HG03460 (cell line): ENCODE results near the gene MYH10.

ENCODE experiments used
- ATAC-seq: cut with Tn5 transposase; IDR thresholded peaks from one replicate; pipeline ENCODE4 v1.9.1; 2021; ENCODE audit not compliant: unreplicated experiment

Gene MYH10

DNA sequence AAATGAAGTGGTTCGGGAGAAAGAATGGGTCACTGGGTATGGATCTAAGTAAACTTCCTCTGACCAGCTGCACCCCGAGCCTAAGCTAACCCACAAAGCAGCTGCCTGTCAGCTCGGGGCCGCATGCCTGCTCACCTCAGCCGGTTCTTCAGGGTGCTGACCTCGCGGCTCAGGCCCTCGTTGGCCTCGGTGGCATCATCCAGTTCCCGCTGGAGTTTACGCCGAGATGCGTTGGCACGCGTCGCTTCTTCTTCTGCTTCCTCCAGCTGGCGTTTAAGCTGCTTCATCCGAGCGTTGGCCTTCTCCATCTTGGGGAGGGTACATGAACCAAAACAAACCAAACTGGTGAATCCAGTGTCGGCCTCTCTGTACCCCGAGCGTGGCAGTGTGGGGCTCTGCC is 153.8 kb downstream of the MYH10 start:
- ATAC-seq = no peak

DNA sequence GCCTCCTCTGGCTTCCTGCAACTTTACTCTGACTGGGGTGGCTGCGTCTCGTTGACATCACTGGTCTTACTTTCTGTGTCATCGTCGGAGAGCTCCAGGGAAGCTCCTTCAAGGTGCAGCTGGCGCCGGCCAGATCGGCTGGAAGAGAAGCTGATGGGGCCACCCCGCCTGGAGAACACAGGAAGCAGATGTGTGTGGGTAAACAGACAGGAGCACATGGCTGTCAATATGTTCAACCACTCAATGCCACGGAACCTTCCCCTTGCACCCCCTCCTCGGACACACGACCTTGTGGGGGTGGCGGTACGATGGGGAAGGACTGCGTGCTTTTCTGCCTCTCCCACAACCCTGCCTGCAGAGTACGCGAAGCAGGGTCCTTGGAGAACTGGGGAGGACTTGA is 154.7 kb downstream of the MYH10 start:
- ATAC-seq = no peak

DNA sequence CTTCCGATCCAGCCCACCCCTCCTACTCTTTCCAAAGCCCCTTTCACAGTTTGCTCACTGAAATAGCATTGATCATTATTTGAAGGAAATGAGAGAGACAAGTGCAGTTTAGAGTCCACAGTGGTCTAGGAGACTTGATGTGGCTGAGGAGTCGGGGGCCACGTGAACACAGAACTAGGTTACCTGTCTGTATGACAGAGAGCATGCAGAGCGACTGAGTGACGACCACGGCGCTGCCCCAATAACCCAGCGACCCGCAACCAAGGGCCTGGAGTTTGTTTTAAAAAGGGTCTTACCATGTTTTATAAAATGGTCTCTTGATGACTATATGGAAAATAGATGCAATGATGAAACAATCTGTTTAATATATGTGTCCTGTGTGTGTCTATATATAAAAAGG is 155.3 kb downstream of the MYH10 start:
- no peak for ATAC-seq

DNA sequence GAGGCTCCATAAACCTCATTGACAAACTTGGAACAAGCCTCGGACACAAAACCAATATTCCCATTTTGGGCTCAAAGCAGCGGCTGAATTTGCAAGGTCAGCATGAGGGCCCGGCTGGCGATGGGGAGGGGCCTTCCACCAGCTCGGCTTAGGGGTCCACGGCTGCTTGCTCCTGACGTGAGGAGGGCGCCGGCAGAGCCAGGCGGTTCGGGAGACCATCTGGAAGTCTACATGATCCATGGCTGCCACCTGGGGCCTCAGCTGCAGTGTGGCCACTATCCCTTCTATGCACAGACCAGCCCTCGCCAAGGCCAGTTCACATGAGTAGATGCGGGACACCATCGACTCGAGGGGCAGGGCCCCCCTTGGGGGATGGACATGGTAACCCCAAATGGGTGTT is 155.7 kb downstream of the MYH10 start:
- no peak for ATAC-seq

DNA sequence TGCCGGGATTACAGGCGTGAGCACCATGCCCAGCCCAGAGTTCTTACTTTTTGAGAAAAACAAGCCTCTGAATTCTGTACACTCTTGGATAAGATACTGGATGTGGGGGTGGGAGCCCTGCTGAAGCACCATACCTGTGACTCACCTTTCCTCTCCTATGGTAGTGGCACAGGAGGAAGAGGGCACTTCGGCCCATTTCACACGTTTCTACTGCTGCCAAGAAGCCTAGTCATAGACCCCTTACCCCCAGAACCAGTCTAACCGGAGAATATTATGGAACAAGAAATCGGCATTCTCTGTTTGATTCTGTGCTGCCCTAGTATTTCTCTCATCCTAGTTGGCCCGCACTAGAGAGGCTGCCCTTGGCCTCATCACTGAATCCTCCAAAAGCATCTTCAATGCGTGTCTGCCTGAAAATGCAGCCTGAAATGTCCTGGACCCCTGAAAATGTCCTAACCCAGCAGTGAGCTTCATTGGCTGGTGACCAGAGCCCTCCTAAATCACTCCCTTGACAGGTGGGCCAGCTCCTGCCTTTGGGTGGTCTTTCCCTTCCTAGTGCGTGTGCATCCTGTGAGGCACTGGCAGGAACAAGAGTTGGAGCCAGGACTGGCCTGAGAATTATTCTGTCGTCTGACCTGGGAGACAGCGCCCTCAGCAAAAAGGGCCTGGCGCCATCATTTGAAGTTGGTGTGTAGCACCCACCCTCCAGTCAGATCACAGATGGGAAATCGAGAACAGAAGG is 156.9 kb downstream of the MYH10 start:
- no peak for ATAC-seq

DNA sequence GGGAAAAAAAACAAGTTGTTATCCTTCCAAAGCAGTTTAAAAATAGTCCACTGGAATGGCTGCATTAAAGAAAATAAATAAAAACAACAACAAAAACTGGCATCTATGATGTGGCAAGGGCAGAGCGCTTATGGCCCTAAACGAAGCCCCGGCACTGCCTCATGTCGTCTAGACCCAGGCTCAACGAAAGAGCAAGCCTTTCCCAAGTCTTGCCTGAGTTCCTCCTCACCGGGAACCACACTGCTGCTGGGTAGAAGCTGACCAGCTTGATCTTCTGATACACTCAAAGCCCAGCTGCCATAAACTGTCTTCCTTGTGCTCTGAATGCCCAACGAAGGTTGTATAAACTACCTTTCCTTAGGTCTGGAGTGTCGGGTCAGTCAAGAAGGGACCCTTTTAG is 157.9 kb downstream of the MYH10 start:
- no peak for ATAC-seq

DNA sequence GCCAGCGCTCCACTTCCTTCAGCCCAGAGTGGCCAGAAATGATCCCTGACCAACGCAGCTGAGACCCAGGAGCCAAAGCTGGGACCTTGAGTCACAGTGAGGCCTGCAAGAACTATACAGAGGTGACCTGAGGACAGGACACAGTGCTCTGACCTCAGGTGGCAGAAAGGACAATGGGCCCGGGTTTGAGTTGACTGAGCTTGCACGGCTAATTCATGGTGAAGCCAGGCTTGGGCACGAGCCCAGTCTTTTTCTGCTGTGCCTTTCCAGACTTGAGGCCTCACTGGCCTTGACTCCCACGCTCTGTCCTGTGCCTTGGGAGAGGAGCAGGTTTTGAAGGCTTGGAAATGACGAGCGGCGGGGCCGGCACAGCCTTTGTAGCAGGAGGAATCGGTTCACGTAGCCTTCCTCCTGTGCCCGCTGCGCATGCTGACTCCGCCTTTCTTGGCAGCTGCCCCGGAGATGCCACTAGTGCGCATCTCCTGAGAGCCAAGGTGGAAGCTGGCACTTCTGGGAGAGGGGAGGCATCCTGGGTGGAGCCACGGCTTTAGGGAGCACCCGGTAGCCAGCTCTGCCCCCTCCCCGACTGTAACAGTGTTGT is 160.0 kb downstream of the MYH10 start:
- ATAC-seq = no peak

DNA sequence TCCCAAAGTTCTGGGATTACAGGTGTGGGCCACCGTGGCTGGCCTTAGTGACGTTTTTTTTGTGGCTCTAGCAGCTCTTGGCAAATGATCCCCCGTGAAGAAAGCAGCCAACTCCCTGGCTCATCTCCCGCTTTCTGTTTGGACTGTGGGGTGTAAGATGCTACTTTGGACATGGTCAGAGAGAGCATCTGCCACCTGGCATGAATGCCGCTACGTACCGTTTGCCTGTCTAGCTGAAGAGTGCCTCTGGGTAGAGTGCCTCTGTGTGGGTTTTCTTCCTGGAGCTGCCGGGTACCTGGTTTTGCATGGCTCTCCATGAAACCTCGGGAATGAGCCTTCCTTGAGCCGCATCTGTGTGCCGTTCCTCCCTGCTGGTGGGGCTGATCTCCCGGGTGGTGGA is 160.6 kb downstream of the MYH10 start:
- no peak for ATAC-seq

DNA sequence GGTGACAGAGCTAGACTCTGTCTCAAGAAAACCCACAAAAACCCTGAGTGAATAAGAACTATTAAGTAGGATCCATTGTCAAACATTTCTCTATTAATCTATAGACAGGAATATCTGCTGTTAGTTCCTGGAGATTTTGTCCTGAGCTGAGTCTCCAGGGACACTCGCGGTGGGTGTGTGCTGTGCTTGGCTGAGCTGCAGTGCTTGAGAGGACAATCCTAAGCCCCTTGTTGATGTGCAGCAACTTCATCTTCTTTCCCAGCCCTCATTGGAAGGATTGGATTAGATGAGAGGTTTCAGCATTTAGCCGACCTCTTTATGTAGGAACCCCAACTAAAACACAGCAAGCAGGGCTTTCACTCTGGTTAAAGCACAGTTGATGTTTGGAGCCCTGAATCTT is 161.5 kb downstream of the MYH10 start:
- ATAC-seq = no peak

DNA sequence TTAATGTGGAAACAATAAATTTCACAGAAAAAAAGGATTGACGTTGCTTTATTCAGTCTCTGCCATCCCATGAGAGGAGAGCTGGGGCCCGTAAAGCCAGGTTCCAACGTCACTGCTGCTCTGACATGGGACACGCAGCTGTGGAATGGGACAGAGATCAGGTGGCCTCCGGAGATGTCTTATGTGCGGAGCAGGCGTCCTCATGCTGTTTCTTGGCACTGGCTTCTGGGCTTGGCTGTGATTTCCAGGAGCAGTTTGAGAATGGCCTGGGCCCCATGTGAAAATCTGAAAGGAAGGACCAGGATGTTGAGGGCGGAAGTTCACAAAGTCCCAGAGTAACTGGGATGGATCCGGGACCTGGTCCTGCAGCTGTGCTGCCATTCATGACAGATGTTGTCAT is 162.4 kb downstream of the MYH10 start:
- no peak for ATAC-seq

DNA sequence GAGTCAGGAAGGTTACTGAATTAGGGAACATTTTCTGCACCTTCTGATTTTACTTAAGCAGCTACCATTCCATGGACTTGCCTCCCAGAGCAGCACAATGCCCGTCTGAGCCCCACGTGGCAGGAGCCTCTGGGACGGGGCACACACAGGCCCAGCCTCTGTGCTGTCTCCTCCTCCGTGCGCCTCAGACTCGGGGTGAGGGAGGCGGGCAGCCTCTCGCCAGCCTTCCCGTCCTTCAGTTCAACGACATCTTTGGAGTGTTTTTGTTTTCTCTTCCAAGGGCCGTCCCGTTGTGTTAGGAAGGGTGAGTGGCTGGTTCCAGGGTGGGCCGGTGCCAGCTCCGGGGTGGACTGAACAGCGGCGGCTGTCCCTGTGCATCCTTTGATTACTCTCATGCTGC is 163.0 kb downstream of the MYH10 start:
- ATAC-seq = no peak

DNA sequence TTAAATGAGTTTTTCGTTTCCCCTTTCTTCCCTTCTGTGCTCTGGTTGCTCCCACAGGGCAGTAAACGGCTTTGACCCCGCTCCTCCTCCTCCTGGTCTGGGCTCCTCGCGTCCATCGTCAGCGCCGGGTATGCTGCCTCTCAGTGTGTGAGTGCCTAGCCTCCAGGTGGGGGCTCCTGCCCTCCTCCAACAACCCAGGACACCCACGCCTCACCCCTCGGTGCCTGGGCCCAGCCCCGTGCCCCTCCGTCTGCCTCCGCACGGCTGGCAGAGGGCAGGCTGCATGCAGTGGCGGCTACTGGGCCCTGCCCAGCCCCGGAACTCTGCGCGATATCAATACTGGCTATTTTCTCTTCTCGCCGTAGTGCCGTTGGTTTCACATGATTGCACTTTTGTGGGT is 163.7 kb downstream of the MYH10 start:
- ATAC-seq = no peak

DNA sequence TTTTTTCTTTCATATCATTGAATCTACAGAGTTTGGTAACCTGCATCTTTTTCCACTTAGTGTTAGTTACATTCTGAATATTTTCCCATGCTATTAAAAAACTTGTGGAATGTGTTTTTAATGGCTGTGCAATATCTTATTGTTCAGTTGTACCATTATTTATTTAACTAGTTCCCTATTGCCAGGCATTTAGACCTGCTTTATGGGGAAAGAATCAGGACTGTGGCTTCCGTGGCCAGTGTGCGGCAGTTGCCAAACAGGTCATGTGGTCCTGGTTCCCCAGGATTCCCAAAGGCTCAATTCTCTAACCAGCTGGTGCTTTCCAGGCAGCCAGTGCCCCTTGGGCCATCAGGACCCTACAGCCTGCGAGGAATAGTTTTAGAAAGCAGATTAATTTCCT is 164.1 kb downstream of the MYH10 start:
- no peak for ATAC-seq

DNA sequence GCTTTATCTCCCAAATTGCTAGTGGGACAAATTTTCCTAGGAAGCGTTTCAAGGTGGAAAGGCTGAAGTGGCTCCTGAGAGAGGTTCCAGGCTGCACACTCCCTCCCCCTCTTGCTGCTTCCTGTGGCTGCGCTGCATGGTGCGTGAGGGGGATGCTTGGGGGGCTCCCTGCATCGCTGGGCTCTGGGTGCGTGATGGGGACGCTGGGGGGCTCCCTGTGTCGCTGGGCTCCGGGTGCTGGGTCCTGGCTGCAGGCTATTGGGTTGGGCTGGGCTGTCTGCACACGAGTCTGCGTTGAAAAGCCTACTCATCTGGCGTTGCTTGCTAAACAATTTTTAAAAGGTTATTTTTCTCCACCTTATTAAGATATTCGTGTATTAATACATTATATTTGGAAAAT is 164.8 kb downstream of the MYH10 start:
- no peak for ATAC-seq

DNA sequence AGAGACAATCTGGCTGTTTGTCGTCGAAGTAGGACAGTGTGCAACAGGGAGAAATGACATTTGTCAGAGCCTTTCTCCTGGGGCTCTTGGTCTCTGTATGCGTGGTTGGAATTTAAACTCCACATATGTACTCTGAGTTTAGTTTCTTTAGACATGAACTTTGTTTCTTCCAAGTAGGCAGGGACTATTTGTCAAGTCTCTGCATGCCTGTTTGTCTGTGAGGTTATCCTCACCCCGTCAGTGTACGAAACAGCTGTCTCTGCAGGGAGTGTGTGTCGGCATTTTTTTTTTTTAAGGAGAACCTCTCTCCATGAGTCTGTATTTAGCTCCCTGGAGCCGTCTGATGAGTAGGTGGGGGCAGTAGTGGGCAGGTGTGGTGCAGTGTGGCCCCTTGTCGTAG is 165.2 kb downstream of the MYH10 start:
- ATAC-seq = no peak

DNA sequence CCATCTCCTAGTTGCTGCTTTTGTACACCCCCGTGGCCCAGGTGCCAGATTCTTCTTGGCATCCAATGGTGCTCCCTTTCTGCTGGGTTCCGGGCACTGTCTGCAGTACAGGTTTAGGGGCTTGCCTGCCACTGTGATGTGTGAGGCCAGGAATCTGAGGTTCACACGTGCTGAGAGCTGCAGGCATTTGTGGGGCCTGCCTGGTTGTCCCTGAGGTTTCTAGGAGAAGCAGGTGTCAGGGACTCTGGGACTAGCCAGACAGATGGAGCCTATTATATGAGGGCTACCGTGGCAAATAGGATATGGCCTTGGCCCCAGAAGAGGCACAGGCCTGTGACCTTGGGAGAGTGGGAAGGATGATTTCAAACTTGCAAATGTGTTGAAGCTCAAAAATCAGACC is 165.6 kb downstream of the MYH10 start:
- no peak for ATAC-seq

DNA sequence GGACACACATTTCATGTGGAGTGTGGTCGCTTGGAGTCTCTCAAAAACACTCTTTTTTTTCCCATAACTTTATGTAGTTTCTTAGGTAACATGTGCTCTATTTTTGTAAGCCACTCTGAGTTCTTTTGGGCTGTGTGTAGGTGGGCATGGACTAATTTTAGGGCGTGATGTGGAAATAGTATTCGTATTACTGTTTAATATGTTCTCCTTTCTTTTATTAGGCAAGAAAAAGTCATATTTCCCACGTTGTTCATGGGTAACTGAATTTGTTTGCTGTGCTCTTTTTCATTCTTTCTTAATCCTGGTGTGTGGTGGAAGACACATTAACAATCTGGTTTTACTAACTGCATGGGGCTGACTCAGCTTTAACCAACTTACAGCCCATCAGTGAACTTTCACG is 167.4 kb downstream of the MYH10 start:
- ATAC-seq = no peak

DNA sequence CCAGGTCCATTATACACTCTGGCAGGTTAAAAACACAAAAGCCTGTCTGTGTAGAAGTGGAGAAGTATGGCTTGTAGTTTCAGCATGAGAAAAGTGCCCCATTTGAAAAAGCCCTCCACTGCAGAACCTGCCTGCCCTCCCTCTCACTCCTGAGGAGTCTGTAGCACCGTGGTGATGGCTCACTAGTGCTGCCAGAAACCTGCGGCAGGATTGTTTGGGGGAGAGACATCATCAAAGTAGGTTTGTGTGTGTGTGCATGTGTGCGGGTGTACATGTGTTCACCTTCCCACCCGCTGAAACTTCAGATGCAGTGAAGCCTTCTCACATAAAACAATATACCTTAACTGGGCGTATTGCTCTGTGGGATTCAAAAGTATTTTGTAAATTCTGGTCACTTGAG is 168.0 kb downstream of the MYH10 start:
- ATAC-seq = no peak

DNA sequence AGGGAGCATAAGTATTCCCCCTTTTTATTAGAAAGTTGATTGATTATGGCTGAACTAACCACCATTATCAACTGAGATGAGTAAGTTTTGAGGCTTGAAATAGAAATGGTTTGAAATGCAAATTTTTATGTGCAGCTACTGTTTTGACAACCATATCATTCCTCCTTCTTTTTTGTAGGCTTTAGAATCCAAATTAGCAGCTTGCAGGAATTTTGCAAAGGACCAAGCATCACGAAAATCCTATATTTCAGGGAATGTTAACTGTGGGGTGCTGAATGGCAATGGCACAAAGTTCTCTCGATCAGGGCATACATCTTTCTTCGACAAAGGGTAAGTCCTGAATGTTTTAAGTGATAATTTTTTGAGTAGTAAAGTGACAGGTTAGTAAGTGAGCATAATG is 170.7 kb downstream of the MYH10 start:
- no peak for ATAC-seq

DNA sequence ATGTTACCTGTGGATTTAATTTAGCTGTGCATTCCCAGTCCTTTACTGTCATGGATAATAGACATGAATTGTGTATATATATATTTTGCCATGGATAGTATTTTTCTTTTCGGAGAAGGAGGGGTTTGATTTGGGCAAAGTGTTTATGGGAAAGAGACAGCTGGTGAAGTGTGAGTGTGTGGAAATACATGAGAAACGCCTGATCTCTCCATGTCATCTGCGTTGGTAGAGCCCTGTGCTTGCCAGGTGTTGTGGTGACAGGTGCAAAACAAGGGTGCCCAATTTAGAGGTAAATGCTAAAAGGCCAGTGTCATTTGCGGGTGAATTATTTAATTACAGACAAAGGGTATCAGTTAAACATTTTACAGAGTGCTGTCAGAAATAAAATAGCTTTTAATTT is 171.4 kb downstream of the MYH10 start:
- no peak for ATAC-seq

DNA sequence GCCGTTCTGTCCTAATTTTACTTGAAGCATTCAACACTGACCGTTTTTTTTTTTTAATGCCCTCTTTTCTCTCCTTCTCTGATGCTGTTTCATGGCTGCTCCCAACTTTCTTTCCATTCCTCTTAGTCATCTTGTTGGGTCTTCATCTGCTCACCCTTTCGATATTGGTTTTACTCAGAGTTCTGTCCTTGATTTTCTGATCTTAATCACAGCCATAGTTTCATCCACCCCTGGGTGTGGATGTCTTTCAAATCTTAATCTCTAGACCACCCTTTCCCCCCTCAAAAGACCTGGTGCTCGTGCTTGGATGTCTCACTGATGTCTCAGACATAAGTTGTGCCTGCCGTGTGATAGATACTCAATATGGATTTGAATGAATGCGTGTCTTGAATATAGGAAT is 172.4 kb downstream of the MYH10 start:
- no peak for ATAC-seq

DNA sequence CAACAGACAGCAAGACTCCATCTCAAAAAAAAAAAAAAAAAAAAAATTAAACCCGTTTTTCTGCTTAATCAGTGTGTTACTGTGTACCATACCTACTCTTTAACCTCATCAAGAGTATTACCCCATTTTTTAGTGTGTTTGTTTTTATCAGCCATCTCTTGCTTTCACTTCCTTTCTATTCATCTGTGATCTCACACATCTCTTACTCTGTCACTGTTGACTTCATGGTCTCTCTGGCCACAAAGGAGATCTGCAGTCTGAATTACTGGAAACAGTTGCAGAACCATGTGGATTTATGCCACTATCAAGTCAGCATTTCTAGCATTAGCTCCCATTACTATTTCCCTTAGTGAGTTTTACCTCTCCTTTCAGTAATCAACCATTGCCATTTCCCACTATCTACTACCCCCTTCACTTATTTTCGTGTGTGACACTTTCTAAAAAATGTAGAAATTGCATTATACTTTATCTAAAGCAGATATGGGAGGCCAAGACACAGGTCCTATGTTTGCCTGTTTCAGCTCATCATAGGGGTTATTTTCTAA is 174.8 kb downstream of the MYH10 start:
- no peak for ATAC-seq

DNA sequence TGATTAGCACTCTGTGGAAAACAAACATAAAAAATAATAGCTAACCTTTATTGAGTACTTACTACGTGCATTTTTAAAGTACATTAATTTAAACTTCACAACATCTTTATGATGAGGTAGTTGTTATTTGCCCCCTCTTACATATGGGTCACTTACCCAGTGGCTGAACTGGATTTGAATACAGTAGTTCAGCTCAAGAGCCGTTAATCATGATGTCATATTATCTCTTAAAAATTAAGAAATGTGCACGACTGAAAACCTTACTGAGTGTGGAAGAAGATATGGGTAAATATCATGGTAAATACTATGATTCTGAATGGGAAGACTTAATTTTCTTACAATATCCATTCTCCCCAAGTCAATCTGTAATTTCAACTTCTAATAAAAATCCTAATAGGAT is 177.2 kb downstream of the MYH10 start:
- ATAC-seq = no peak
